Measurements from ENCODE around the gene OR6S1. TPM values are rescaled to one million over a fixed set of nuclear protein-coding genes. Genes with fewer than 3 reads are reported as not detected.

The OR6S1 gene
- total RNA-seq, 4 donors from 2014 or later, result not detected

GRCh38 chr14:20628063-20628854 is 13.2 kb downstream of the OR6S1 start:
- TF ChIP-seq CTCF (IDR thresholded peaks at IDR 0.05) (no peak), POLR2AphosphoS5 (IDR thresholded peaks at IDR 0.05) (no peak), EP300 (IDR thresholded peaks at IDR 0.05) (no peak), POLR2A (IDR thresholded peaks at IDR 0.05) (no peak)
- no peak for DNase-seq (ENCODE audit: low spot score in 2 of 2)
- H3K9me3 ChIP-seq, result no peaks in the 10 kb centered on the region
- H3K27ac ChIP-seq, result no peak overlapping the region
- 47% methylated on average over 10 of the region's 10 CpGs for WGBS
- no peaks in the 10 kb centered on the region for H3K27me3 ChIP-seq
- H3K36me3 ChIP-seq, result no peaks in the 10 kb centered on the region
- no peak overlapping the region for H3K4me3 ChIP-seq
- H3K4me1 ChIP-seq, result peaks cover 58% of the 10 kb centered on the region

DNA sequence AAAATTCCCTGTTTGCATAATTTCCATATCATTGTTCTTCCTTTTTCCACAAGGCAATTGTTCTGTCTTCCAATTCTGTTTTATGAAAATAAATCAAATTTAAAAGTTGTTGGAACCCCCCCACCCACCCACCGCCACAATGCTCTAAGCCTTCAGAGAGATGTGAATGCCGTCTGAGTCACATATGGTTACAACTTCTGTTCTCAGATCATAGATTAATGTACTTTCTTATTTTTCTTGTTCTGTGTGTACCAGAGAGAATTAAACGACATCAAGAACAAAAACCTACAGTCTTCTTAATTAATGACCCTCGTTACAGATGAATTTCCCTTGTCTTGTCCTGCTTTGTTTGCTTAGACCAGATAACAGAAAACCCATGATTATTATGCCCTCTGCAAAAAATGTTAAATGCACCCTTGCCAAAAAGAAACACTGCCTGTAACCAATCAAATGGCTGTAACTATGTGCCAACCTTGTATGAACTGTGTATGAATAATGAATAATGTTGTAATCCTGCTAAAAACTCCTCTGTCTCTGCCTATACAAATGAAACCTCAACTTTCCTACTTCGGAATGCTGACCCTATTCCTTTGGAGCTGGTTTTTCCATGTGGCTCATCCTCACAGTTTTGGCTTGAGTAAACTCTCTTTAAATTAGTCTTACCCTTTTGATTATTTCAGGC is 14.0 kb downstream of the OR6S1 start:
- Histone ChIP-seq H3K36me3 (no peaks in the 10 kb centered on the region), H3K4me3 (no peak overlapping the region), H3K4me1 (peaks cover 58% of the 10 kb centered on the region), H3K27ac (no peak overlapping the region), H3K9me3 (no peaks in the 10 kb centered on the region), H3K27me3 (no peaks in the 10 kb centered on the region)
- no peak for DNase-seq (ENCODE audit: low spot score in 2 of 2)
- TF ChIP-seq POLR2AphosphoS5 (IDR thresholded peaks at IDR 0.05) (no peak), EP300 (IDR thresholded peaks at IDR 0.05) (no peak), CTCF (IDR thresholded peaks at IDR 0.05) (no peak), POLR2A (IDR thresholded peaks at IDR 0.05) (no peak)
- 45% methylated on average over 5 of the region's 5 CpGs for WGBS

DNA sequence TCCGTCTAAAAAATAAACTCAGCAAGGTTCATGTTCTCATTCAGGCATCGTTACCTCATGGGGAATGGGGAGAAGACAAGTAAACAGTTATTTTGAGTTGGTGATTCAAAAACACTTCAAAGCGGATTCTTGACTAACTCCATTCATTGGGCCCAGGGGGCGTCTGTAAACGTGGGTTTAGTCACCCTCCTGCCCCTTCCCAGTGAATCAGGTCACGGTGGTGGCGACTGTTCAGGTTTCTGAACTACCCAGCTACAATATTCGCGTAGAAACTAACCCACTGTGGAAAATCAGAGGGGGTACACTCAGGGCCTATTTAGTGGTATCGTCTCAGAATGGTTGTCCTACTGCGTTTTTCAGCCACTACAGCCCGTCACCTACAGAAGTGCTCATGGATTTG is 15.2 kb downstream of the OR6S1 start:
- no peak for TF ChIP-seq POLR2AphosphoS5 (IDR thresholded peaks at IDR 0.05)
- TF ChIP-seq CTCF (IDR thresholded peaks at IDR 0.05), result no peak
- no peak for TF ChIP-seq EP300 (IDR thresholded peaks at IDR 0.05)
- TF ChIP-seq POLR2A (IDR thresholded peaks at IDR 0.05), result no peak
- Histone ChIP-seq H3K27ac (no peak overlapping the region), H3K27me3 (no peaks in the 10 kb centered on the region), H3K4me1 (peaks cover 46% of the 10 kb centered on the region), H3K4me3 (peak overlapping the region; percentile 30), H3K36me3 (no peaks in the 10 kb centered on the region), H3K9me3 (no peaks in the 10 kb centered on the region)
- 42% methylated on average over 12 of the region's 12 CpGs for WGBS
- DNase-seq (ENCODE audit: low spot score in 2 of 2), result no peak

- peak; percentile 83 to 87 for DNase-seq (ENCODE audit: low spot score in 2 of 2)
- Histone ChIP-seq H3K9me3 (no peaks in the 10 kb centered on the region), H3K27ac (no peak overlapping the region), H3K4me1 (peaks cover 38% of the 10 kb centered on the region), H3K27me3 (no peaks in the 10 kb centered on the region), H3K4me3 (peak overlapping the region; percentile 30), H3K36me3 (no peaks in the 10 kb centered on the region)
- no peak for TF ChIP-seq POLR2AphosphoS5 (IDR thresholded peaks at IDR 0.05)
- no peak for TF ChIP-seq EP300 (IDR thresholded peaks at IDR 0.05)
- TF ChIP-seq CTCF (IDR thresholded peaks at IDR 0.05), result no peak
- no peak for TF ChIP-seq POLR2A (IDR thresholded peaks at IDR 0.05)
- 7% methylated on average over 22 of the region's 22 CpGs for WGBS
Measured at GRCh38 chr14:20624495-20625070, 16.9 kb downstream of the OR6S1 start.

DNA sequence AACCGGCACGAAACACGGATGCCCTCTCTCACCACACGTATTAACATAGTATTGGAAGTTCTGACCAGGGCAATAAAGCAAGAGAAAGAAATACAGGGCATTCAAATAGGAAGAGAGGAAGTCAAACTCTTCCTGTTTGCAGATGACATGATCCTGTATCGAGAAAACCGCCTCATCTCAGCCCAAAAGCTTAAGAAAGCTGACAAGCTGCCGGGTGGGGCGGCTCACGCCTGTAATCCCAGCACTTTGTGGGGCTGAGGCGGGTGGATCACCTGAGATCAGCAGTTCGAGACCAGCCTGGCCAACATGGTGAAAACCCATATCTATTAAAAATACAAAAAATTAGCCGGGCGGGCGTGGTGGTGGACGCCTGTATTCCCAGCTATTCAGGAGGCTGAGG is 17.7 kb downstream of the OR6S1 start:
- no peak for TF ChIP-seq POLR2AphosphoS5 (IDR thresholded peaks at IDR 0.05)
- no peak for TF ChIP-seq EP300 (IDR thresholded peaks at IDR 0.05)
- Histone ChIP-seq H3K9me3 (no peaks in the 10 kb centered on the region), H3K36me3 (no peaks in the 10 kb centered on the region), H3K27ac (no peak overlapping the region), H3K27me3 (no peaks in the 10 kb centered on the region), H3K4me1 (peaks cover 38% of the 10 kb centered on the region), H3K4me3 (no peak overlapping the region)
- no peak for DNase-seq (ENCODE audit: low spot score in 2 of 2)
- WGBS, result 62% methylated on average over 15 of the region's 15 CpGs

Measured in suprapubic skin (tissue), 4 donors.